ENCODE results near the gene CTDSPL2. TPM values are rescaled to one million over a fixed set of nuclear protein-coding genes. Genes with fewer than 3 reads are reported as not detected.
"Not testable (repeated sequence)": the region's sequence is repeated elsewhere in the genome, so short reads cannot be mapped to it uniquely, and the experiment has no call there.

The CTDSPL2 gene
- total RNA-seq, 1 donor from 2014 or later: 49.5 TPM

DNA sequence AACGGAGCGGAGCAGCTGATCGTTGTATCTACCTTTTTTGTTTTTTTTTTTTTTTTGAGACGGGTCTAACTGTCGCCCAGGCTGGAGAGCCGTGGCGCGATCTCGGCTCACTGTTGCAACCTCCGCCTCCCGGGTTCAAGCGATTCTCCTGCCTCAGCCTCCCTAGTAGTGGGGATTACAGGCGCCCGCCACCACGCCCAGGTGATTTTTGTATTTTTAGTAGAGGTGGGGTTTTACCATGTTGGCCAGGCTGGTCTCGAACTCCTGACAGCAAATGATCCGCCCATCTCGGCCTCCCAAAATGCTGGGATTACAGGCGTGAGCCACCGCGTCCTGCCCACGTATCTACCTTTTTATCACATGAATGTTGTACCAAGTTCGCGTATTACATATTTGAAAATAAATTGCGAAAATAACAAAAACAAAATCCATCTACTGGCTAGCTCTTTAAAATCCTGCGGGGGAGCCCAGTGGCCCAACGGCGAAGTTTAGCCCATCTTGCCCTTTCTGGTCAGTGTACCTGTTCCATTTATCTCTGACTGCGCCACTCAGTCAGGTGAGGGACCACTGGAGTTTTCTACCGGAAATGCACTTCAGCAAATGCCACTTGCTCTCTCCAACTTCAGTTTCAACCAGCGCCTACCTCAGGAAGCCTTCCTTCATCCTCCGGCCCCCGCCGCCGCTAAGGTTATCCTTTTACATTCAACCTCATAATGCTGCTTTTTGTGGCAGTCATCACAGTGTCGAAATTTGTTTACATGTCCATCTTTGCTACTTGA is 108.3 kb downstream of the CTDSPL2 start:
- DNase-seq (ENCODE audit: low spot score): no peak
- ATAC-seq: peak; percentile 8
- intact Hi-C loops (cut with DNase I): no loop called here

DNA sequence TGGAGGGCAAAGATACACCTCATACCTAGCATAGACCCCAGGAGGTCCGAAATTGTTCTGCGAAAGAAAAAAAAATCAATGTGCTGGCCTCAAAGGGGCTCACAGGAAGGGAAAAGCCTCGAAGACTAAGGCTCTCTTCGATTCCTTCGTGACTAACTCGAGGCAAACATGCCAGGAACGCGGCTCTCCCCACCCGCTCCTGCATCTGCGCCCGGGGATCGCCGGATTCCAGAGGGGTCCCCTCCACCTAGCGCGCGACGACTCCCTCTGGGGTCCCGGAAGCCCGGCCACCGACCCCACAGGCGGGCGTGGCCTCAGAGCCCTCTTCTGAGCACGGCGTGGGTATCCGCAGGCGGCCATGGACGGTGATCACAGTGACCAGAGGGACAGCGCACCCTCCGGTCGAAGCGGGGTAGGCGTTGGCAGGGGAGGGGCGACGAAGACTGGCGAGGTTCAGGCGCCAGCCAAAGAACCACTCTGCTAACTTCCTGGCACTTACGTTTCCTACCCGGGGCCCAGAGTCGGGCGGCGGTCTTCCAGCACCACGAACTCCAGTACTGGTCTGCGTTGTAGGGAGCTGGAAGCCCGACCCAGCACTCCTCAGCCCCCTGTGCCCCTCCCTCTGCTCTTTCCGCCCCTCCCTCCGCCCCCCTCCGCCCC is 109.0 kb downstream of the CTDSPL2 start:
- ATAC-seq (peak; percentile 93), DNase-seq (ENCODE audit: low spot score) (peak; percentile 91)
- intact Hi-C loops (cut with DNase I): no loop called here

DNA sequence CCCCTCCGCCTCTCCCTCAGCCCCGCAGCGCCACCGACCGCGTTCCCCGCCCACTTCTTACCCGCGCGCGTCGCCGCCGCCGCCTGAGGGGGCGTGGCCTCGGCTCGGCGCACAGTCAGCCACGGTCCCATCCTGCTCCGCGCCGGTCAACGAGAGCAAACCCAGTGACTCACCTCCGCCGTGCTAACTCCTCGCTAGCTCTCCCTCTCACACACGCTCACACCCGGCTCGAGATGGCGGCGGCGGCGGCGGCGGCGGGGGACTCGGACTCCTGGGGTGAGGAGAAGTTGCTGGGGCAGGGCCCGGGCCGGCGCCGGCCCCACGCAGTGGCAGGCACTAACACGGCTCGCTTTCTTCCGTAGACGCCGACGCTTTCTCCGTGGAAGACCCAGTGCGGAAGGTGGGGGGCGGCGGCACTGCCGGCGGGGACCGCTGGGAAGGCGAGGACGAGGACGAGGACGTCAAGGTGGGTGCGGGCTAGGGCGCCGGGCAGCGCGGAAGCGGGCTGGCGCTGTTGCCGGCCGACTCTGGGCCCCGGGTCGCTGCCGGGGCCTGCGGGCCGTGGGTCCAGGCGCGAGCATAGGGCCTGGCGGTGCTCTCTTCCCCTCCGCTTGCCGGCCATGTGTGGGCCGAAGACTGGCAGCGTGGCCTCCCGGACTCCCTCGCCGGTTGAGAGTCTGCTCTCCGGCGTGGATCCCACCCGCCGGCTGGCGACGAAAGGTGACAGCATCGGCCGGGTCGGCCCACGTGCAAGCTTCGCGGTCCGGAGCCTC is 109.7 kb downstream of the CTDSPL2 start, which contains the start of gene EIF3J:
Gene EIF3J, plus strand, starts transcription at position 186 of the 773 bp plus-strand sequence. Its CDS starts 48 bp downstream, at position 234.
- intact Hi-C loops (cut with DNase I): no loop called here
- ATAC-seq: peak; percentile 97
- peak; percentile 95 for DNase-seq (ENCODE audit: low spot score)

DNA sequence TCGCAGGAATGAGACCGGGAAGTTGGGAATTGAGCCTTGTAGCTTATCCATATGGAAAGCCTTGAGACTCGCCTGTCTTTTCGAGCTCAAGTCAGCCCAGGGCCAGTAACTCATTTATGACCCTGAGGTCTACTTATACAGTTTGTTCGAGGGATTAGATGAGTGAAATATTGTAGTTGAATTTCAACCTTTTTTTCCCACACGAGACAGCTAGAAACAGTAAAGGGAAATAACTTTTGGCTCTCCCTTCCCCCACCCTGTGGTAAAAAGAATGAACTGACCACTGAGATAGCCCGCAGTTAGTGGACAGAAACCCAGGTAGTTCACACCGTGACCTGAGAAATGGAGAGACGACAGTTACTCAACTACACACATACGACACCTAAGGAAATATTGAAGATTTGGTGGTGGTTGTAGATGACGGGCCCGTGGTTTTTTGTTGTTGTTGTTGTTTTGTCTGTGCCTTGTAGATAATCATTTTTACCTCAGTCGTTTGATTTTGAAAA is 110.4 kb downstream of the CTDSPL2 start:
- DNase-seq (ENCODE audit: low spot score): no peak
- intact Hi-C loops (cut with DNase I): no loop called here
- no peak for ATAC-seq

DNA sequence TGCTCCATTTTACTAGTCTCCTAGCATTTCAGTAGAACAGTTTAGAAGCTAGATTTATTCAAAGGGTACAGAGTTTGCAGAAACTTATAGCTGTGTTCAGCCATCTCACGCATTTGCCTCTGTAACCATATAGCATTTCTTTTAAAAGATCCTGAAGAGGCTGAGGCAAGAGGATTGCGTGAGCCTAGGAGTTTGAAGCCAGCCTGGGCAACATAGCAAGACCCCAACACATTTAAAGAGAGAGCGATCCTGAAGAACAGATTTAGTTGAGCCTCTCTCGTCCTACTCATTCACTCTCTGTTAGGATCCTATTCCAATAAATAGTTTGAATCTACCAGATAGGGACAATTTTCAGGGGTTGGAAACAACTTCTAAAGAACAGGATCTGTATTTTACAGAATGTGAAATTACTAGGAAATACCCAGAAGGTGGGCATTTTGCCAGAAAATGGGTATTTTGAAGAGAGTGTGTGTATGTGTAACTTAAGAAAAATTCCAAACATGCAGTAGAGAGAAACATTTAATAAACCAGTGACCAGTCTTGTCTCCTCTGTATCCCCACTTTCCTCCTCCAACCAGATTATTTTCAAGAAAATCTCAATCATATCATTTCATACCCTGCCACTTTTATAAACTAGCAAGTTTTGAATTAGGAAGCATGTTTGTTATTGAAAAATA is 114.0 kb downstream of the CTDSPL2 start:
- intact Hi-C loops (cut with DNase I): no loop called here
- ATAC-seq (no peak), DNase-seq (ENCODE audit: low spot score) (no peak)

DNA sequence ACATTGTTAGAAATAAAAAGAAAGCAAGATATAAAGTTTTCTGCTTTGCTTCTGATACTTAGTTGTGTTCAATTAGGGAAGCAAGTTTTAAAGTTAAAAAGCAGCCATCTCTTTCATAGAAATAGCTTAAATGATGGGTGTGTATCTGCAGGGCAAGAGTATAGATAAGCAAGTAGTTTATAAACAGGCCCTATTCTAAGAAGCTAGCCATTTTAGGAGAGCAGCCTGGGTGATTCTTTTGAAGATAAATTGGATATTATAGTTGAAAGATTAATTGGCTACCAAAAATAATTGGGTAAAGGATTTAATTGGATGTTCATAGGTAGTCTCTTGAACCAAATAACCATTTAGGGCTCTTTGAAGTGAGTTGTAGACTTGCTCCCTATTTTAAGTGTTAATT is 115.2 kb downstream of the CTDSPL2 start:
- no peak for ATAC-seq
- no peak for DNase-seq (ENCODE audit: low spot score)
- intact Hi-C loops (cut with DNase I): no loop called here

DNA sequence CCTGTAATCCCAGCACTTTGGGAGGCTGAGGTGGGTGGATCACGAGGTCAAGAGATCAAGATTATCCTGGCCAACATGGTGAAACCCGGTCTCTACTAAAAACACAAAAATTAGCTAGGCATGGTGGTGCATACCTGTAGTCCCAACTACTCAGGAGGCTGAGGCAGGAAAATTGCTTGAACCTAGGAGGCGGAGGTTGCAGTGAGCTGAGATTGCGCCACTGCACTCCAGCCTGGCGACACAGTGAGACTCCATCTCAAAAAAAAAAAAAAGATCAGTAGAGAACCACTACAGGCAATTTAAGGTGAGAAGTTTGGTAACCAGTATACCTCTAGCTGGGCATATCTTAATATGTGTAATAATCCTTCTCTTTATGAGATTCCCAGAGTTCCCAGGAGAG is 117.3 kb downstream of the CTDSPL2 start:
- DNase-seq (ENCODE audit: low spot score); intact Hi-C loops (cut with DNase I); ATAC-seq: not testable (repeated sequence)

DNA sequence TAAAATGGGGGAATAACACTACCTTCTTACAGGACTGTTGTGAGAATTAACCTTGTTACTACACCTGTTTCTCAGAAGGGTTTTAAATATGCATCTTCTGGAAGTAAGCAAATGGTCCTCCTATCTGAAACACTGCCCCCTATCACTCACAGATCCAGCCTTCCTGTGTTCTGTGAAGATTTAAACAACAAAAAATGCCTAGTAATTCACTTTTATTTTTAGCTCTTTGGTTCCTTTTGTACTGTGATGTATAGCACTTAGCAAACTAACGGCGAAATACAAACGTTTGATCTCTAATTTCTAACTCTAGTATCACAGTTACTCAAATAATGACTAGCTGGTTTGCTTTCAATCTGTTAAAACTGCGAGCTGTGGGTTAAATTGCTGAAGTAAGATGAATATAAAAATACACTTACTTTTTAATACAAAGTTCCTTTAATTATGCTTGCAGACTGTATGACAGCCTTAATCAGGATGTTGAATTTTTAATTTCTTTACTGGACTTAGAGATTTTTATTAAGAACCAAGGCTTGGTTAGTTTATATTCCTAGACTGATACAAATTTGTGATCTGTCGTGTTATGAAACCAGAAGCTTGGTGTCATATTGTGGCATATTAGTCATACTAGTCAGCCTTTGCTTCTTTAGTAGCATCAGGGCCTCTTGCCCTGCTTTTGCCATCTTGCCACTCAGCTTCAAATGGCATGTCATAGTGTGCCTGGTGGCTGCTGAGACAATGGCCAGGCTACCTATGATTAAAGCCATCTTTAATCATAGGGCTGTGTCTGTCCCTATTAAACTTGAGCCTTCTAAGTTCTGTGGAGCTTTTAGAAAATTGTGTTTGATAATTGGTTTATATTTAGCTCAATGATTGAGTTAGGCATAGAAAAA is 118.7 kb downstream of the CTDSPL2 start:
- intact Hi-C loops (cut with DNase I): no loop called here
- DNase-seq (ENCODE audit: low spot score) (no peak), ATAC-seq (no peak)

DNA sequence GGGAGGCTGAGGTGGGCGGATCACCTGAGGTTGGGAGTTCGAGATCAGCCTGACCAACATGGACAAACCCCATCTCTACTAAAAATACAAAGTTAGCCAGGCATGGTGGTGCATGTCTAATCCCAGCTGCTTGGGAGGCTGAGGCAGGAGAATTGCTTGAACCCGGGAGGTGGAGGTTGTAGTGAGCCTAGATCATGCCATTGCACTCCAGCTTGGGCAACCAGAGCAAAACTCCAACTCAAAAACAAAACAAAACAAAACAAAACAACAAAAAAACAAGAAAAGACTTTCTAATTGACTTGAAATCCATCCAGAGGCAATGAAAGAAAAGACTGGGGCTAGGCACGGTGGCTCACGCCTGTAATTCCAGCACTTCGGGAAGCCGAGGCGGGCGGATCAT is 121.7 kb downstream of the CTDSPL2 start:
- DNase-seq (ENCODE audit: low spot score); ATAC-seq; intact Hi-C loops (cut with DNase I): not testable (repeated sequence)

DNA sequence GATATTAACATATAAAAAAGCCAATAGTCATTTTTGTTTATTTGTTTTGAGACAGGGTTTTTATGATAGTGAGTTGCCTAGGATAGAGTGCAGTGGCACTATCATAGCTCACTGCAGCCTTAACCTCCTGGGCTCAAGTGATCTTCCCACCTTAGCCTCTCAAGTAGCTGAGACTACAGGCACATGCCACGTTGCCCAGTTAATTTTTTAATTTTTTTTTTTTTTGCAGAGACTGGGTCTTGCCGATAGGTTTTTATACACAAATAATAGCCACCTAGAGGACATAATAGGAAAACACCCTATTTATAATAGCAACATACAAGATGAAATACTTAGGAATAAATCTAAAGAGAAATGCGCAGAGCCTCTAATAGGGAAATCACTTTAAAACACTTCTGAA is 122.8 kb downstream of the CTDSPL2 start:
- DNase-seq (ENCODE audit: low spot score) (no peak), ATAC-seq (no peak)
- intact Hi-C loops (cut with DNase I): no loop called here

DNA sequence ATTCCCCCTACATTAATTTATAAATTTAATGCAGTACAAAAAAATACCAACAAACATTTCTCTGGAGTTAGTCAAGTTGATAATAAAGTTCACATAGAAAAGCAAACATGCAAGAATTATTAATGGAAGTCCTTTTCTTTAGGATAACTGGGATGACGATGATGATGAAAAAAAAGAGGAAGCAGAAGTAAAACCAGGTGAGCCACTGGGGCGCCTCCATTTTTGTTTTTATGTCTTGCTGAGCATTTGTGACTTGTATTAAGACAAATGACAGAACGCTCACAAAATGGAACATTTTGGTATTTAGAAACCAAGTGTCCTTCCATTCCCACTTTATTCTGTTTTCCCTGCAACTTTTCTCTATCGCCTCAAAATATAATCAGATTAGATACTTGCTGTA is 123.3 kb downstream of the CTDSPL2 start:
- DNase-seq (ENCODE audit: low spot score) (no peak), ATAC-seq (no peak)
- intact Hi-C loops (cut with DNase I): no loop called here

DNA sequence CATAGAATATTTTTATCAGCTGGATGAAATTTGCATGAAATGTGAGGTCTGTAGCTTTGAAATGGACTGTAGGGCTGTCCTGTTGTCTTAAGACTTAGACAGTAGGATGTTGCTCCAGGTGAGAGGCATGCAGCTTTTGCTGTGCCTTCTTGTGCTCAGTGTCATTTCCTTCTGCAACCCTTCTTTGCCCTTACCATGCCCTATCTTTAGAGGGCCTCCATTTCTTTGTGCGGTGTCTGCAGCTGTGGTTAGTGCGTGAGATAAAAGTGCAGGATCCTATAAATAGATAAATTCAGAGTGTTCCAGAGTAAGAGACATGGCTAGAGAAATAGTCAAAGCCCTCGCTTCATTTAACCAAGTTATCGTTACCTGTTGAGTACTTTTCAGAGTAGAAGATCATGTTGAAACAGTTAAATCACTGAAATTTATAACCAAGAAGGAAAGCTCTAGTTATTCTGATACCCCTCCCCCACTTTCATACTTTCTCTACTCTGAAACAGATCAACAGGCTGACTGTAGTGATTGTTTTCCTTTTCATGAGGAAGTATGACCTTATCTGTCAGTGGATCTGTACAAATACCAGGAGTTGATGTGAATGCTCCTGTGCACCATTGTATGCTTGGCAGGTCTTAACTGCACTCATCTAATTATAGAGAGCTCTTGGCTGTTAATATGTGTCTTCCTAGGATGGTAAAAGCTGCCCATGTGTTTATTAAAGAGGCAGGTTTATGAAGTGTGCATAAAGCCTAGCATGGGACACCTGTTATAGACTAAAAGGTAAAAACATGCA is 127.7 kb downstream of the CTDSPL2 start:
- DNase-seq (ENCODE audit: low spot score) (no peak), ATAC-seq (no peak)
- intact Hi-C loops (cut with DNase I): no loop called here

DNA sequence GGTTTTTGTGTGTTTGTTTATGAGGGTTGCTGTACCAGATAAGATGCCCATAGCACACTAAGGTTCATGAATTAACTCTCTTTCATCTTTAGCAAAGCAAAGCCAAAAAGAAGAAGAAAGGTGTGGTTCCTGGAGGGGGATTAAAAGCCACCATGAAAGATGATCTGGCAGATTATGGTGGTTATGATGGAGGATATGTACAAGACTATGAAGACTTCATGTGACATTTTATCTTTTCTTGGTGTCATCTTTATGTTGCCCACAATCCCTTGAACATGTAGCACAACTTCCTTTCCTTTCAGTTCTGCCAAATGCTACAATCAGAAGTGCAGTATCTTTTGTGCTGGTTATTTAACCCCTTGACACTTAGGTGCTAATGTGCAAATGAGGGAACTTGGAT is 133.5 kb downstream of the CTDSPL2 start:
- ATAC-seq; intact Hi-C loops (cut with DNase I); DNase-seq (ENCODE audit: low spot score): not testable (repeated sequence)

DNA sequence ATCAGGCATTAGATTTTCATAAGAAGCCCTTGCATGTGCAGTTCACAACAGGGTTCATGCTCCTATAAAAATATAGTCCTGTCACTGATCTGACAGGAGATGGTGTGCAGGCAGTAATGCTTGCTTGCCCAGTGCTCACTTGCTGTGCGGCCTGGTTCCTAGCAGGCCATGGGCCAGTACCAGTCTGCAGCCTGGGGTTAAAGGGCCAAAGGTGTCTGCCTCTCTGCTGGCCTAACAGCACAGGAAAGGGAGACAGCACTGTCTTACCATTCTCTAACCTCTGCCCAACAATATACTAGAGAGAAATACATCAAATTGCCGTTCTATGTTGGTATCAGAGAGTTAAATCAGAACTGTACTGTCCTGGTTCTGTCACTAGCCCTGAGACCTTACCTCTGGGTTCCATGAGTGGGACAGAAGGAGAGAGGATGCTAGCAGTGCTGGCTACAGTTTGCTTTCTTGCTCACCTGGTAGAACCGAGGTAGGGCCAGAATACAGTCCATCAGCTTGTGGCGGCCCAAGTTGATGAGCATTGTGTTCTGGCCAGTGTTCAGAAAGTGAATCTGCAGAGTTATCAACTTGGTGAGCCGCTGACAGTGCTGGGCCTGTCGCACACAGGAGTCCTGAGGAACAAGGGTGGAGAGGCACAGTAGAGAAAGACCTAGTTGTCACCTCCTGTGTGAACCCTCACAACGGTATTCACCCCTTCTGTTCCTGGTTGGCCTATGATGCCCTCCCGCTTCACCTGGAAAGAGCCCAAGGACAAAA is 138.1 kb downstream of the CTDSPL2 start:
- ATAC-seq (no peak), DNase-seq (ENCODE audit: low spot score) (no peak)
- intact Hi-C loops (cut with DNase I): no loop called here

DNA sequence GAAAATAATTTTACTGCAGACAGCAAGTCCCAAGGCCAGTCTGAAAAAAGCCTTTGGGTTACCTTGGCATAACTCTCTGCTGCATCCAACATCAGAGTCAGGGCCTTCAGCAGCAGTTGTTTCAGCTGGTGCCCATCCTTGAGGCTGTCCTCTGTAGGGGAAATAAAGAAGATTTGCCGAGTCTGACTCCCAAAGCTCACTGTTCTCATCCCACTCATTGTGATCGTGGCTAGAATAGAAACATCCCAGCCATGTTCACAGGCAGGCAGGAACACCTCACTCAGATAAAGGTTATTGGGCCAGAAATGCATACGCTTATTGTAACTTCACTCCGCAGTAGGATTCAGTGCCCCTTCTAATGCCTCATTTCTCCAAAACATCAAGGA is 138.7 kb downstream of the CTDSPL2 start:
- intact Hi-C loops (cut with DNase I): no loop called here
- DNase-seq (ENCODE audit: low spot score): no peak
- ATAC-seq: no peak

DNA sequence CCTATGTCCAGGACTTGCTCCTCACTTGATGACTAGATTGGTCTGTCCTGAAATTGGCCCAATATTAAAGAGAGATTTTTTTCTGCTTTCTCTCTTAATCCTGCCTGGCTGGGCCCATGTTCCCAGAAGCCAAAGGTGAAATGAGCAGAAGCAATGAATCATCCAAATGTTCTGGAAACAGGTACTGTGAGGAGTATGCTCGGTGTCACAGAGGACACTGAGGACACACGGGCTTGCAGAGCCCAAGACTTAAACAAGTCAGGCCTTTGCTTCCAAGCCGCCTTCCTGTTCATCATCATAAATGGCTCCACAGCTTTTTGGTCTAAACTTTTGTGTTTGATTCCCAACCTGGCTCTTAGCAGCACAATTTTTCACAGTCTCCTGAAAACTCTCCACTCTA is 140.9 kb downstream of the CTDSPL2 start:
- DNase-seq (ENCODE audit: low spot score): no peak
- intact Hi-C loops (cut with DNase I): no loop called here
- no peak for ATAC-seq

DNA sequence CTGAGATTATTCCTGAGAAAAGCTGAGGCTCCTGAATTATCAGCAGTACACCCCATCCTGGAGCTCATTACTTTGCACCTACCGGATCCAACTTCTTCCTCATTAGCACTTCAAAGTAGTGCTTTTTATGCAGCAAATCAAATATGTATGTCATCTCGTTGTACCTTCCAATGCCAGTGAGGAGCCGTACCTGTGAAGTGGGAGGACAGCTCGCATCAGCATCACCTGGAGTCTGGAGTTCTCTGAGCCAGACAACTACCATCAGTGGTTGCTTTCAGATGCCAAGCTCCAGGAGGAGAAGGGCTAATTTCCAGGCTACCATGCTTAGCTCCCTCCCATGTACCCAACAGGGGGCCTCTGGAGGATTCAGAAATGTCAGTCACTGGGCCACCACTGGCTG is 141.9 kb downstream of the CTDSPL2 start:
- intact Hi-C loops (cut with DNase I): no loop called here
- DNase-seq (ENCODE audit: low spot score): no peak
- ATAC-seq: no peak
